GM10266 (cell line): ENCODE results near the gene ERC2.

ENCODE experiments used
- DNase-seq: peaks from one replicate; pipeline ENCODE4 v3.0.0; 2012; ENCODE audit errors: extremely low spot score
- TF ChIP-seq, protein P1 (sequence below): IDR thresholded peaks from 2 replicates; pipeline ENCODE4 v1.5.1; 2012; ENCODE audit warnings: mild to moderate bottlenecking, low read depth; ENCODE audit not compliant: control insufficient read depth, insufficient read depth; ENCODE audit errors: missing control alignments

Gene ERC2

GRCh38 chr3:55717481-55717880 lies 750.8 kb downstream of the ERC2 start:
- no peak for DNase-seq

GRCh38 chr3:55716611-55717225 lies 751.5 kb downstream of the ERC2 start:
- TF ChIP-seq, protein P1, sequence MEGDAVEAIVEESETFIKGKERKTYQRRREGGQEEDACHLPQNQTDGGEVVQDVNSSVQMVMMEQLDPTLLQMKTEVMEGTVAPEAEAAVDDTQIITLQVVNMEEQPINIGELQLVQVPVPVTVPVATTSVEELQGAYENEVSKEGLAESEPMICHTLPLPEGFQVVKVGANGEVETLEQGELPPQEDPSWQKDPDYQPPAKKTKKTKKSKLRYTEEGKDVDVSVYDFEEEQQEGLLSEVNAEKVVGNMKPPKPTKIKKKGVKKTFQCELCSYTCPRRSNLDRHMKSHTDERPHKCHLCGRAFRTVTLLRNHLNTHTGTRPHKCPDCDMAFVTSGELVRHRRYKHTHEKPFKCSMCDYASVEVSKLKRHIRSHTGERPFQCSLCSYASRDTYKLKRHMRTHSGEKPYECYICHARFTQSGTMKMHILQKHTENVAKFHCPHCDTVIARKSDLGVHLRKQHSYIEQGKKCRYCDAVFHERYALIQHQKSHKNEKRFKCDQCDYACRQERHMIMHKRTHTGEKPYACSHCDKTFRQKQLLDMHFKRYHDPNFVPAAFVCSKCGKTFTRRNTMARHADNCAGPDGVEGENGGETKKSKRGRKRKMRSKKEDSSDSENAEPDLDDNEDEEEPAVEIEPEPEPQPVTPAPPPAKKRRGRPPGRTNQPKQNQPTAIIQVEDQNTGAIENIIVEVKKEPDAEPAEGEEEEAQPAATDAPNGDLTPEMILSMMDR, result no peak
- DNase-seq, result no peak

More at GRCh38 chr3:55717481-55717880, 750.8 kb downstream of the ERC2 start:
- TF ChIP-seq, protein P1, result no peak

GRCh38 chr3:55716044-55716443 lies 752.2 kb downstream of the ERC2 start:
- no peak for DNase-seq
- TF ChIP-seq, protein P1, result no peak

- no peak for DNase-seq
- TF ChIP-seq, protein P1, result no peak
These were observed 754.2 kb downstream of the ERC2 start for GRCh38 chr3:55714057-55714456.

DNA sequence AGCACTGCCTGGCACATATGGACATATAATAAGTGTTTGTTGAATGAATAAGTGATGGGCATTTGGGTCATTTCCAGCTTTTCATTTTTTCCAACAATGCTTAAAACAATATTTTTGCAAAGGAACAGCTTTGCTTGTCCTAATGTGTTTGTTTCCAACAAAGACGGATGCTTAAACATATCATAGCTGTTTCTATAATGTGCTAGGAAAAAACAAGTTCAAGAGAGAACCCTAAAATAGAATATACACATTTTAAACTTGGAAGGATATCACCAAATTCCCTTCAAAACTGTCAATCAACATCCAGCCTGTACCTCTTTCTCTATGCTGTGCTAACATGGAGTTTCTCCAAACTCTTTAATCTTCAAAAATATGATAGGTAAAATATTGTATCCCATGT lies 756.6 kb downstream of the ERC2 start:
- TF ChIP-seq, protein P1, result no peak

GRCh38 chr3:55709411-55710012 lies 758.8 kb downstream of the ERC2 start:
- no peak for DNase-seq
- TF ChIP-seq, protein P1, result no peak

More for the DNA sequence above, 756.6 kb downstream of the ERC2 start:
- no peak for DNase-seq

DNA sequence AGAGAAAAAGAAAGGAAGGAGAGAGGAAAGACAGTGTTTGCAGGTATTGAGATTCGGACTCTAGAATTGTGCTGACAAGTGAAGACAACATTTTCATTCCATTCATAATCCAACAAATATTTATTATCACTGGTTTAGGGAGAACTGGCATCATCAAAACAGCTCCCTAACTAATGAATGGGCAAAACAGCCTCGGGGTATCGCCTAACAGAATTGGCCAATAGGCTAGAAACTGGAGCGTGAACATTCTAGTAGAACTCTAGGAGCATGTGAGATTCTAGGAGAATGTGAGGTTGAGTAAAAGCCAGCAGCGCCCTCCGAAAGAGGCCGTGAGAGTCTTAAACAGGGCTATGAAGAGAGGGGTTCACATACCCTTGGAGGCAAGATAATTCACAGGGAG lies 759.3 kb downstream of the ERC2 start:
- DNase-seq, result no peak
- TF ChIP-seq, protein P1, result no peak
